CD4-positive, alpha-beta T cell treated with Interferon alpha-2 for 1 hour (primary cell): ENCODE measurements around the gene ABCB11.

Experiments
- DNase-seq, 2 donors: peaks; one replicate each; pipeline ENCODE4 v3.0.0-alpha.2; 2020 to 2022

Gene ABCB11

DNA sequence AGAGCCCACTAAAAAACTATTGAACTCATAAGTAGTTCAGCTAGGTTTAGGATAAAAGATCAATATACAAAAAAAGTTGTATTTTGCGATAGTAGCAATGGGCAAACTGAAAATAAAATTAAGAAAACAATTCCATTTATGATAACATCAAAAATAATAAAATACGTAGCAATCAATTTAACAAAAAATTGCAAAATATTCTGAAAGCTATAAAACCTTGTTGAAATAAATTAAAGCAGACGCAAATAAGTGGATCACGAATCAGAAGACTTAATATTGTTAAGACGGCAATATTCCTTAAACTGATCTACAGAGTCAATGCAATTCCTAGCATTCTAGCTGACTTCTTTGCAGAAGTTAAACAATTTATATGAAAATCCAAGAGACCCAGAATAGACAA is 24.5 kb downstream of the ABCB11 start:
- DNase-seq = no peak

DNA sequence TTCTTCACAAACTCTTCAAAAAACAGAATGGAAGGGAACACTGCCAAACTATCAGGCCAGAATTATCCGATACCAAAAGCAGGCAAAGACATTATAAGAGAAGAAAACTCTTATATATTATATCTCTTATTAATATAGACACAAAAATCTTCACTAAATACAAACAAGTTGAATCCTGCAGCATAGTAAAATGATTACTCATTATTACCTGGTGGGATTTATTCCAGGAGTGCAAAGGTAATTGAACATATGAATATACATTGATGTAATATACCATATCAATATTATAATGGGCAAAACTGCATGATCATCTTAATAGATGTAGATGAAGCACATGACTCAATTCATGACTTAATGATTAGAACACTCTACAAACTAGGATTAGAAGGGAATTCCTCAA is 25.1 kb downstream of the ABCB11 start:
- DNase-seq = no peak

GRCh38 chr2:169005080-169005598 is 26.0 kb downstream of the ABCB11 start:
- DNase-seq = no peak

DNA sequence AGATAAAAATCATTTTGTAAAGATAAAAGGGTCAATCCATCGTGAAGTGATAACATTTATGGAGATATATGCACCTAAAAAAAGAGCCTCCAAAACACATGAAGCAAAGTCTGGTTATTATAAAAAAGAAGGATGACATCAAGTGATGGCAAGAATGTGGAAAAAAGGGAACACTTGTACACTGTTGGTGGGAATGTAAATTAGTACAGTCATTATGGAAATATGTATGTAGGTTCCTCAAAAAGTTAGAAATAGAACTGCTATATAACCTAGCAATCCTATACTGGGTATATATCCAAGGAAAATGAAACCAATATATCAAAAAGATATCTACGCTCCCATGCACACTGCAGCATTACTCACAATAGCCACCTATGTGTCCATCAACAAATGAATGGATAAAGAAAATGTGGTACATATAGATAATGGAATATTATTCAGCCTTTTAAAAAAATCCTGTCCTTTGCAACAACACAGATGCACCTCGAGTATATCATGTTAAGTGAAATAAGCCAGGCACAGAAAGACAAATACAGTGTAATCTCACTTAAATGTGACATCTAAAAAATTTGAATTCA is 28.9 kb downstream of the ABCB11 start:
- DNase-seq = no peak

- DNase-seq = no peak
Measured at GRCh38 chr2:169001116-169001815, 29.9 kb downstream of the ABCB11 start.

DNA sequence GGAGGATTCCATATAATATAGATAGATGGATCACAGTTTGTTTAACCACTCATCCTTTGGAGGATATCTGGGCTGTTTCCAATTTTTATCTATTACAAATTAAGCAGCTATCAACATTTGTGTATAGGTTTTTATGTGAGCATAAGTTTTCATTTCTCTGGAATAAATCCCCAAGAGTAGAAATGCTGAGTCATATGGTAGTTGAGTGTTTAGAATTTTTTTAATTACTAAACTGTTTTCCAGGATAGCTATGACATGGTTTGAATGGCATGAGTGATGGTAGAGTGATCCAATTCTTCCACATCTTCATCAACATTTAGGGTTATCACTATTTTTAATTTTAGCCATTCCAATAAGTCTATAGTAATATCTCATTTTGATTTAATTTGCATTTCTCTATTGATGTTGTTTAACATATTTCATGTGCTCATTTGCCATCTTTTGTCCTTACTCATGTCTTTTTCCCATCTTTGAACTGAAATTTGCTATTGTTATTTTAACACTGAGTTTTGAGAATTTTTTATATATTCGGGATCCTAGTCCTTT is 31.4 kb downstream of the ABCB11 start:
- no peak for DNase-seq

- DNase-seq = no peak
Measured at GRCh38 chr2:168998609-168999211, 32.4 kb downstream of the ABCB11 start.

- no peak for DNase-seq
Measured at GRCh38 chr2:168997794-168998193, 33.3 kb downstream of the ABCB11 start.

GRCh38 chr2:168997118-168997521 is 34.0 kb downstream of the ABCB11 start:
- no peak for DNase-seq

DNA sequence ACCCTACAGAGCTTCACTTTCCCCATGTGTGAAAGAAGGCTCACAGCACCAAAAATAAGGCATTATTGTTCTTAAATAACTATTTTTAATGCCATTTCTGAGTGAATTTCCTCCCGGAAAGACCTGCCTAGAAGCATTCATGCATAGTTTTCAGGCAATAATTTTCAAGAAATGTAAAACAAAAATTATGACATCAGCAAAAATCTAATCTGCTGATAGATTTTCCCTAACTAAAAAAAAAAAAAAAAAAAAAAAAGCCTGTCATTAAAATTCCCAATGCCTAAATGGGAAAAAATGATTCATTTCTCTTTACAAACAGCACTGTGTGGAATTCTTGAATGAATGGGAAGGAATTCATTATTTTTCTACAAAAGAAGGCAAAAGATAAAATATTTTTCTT is 35.4 kb downstream of the ABCB11 start:
- DNase-seq = no peak

DNA sequence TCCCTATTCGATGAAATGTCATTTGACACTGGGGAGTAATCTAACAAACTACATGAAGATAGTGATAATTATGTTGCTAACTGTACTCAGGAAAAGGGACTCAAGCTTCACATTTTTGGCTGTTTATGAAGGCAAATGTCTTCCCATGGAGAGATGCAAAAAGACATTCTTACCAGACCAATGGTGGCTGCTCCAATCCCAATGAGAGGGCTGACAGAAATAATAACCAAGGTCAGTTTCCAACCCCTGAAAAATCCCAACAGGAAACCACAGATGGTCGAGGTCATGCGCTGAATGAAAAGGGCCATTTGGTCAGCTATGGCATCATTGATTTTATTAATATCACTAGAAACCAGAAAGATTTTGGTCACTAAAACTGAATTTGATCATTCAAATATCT is 37.6 kb downstream of the ABCB11 start:
- no peak for DNase-seq

GRCh38 chr2:168992591-168993349 is 38.4 kb downstream of the ABCB11 start:
- DNase-seq = no peak

DNA sequence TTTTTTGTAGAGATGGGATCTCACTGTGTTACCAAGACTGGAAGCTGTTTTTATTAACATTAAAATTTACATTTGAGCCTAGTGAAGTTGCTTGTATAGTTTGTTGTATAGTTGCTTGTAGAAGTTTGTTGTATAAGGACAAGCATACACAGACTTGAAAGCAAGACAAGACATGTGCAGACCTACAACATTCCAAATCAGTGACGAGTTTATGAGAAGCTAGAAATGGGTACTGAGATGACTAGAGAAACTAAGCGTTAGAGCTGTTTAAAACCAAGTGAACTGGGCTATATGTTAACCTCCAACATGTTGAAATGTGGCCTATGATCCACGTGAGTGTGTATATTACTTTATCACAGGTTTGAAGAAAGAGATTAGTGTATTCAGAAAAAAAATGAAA is 39.1 kb downstream of the ABCB11 start:
- no peak for DNase-seq

- no peak for DNase-seq
Measured at GRCh38 chr2:168988755-168989154, 42.4 kb downstream of the ABCB11 start.

DNA sequence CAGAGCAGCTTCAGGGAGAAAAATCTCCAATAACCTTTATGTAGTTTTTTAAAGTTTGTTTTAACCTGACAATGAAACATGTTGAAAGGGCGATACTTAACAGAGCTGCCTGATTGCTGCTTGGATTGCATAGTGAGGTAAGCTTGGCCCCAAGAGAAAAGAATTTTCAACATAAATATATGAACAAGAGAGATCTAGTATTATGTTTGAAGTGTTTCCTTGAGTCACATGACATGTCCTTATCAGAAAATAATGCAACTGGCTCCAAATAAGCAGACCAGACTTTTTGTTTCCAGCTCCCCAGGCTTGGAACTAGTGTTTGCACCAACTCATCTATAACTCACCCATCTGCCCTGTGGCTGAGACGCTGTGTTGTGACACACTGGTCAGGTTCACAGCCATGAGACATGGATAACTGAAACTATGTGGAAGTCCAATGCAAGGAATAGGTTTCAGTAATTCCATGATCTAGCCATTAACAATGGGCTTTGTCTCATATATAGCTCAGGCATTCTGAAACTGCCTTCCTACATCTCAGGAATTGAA is 44.7 kb downstream of the ABCB11 start:
- no peak for DNase-seq

- no peak for DNase-seq
Measured at GRCh38 chr2:168981651-168982050, 49.5 kb downstream of the ABCB11 start.

- no peak for DNase-seq
Measured at GRCh38 chr2:168978461-168978861, 52.7 kb downstream of the ABCB11 start.

DNA sequence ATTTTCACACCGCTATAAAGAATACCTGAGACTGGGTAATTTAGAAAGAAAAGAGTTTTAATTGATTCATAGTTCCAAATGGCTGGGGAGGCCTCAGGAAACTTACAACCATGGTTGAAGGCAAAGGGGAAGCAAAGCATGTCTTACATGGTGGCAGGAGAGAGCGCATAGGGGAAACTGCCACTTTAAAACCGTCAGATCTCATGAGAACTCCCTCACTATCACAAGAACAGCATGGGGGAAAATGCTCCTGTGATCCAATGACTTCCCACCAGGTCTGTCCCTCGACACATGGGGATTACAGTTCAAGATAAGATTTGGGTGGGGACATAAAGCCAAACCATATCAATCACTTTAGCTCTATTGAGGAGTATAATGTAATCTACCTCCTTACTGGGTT is 53.5 kb downstream of the ABCB11 start:
- no peak for DNase-seq

GRCh38 chr2:168976034-168976654 is 55.0 kb downstream of the ABCB11 start:
- no peak for DNase-seq

GRCh38 chr2:168974428-168974827 is 56.7 kb downstream of the ABCB11 start:
- DNase-seq = no peak

GRCh38 chr2:168971261-168971660 is 59.9 kb downstream of the ABCB11 start:
- no peak for DNase-seq

DNA sequence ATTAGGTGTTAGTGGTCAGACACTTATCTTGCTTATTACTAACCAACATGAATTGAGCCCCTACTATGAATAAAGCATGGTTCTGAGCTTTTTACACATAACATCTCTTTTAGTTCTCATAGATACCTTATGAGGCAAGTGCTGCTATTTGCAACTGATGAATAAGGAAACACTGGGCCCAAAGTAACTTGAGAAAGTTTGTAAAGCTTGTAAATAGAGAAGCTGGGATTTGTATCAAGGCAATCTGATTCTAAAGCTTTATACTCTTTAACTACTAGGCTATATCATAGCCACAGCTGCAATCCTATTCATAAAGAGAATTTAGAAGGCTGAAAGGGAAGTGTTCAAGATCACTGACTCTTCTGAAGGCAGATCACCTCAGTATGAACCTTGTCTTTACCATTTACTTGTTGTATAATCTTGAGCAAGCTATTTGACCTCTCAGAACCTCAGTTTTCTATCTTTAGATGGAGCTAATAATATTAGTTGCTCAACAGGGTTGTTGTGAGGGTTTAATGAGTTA is 60.4 kb downstream of the ABCB11 start:
- no peak for DNase-seq
